ENCODE measurements around the gene LCN15. TPM values are rescaled to one million over a fixed set of nuclear protein-coding genes. Genes with fewer than 3 reads are reported as not detected.

The LCN15 gene
- total and polyA plus RNA-seq, 2 of the 13 experiments (the other 11 are each of a cell fraction or from before 2014, with no cell fraction given) = 1.3 to 53.7 TPM

GRCh38 chr9:136740971-136741882, 23.1 kb downstream of the LCN15 start (continued):
- TF ChIP-seq DDIT3 (CRISPR knock-in tag; IDR thresholded peaks at IDR 0.05) = no peak
- TF ChIP-seq JARID2 (CRISPR knock-in tag; IDR thresholded peaks at IDR 0.05; ENCODE audit: insufficient replicate concordance) = no peak
- TF ChIP-seq ZBTB42 (CRISPR knock-in tag; IDR thresholded peaks at IDR 0.05) = no peak
- no peak for TF ChIP-seq ZNF609 (CRISPR knock-in tag; IDR thresholded peaks at IDR 0.05; ENCODE audit: borderline replicate concordance)
- no peak for TF ChIP-seq EEA1 (CRISPR knock-in tag; IDR thresholded peaks at IDR 0.05; ENCODE audit: borderline replicate concordance)
- TF ChIP-seq ZNF7 (CRISPR knock-in tag; IDR thresholded peaks at IDR 0.05) = no peak
- no peak for TF ChIP-seq USF2 (IDR thresholded peaks at IDR 0.05; ENCODE audit: low read depth, low read length)
- peak; percentile 33; the same call in 1 of the 2 replicates for TF ChIP-seq USF2 (CRISPR knock-in tag; IDR thresholded peaks at IDR 0.05; ENCODE audit: borderline replicate concordance)
- no peak for TF ChIP-seq ASH2L (IDR thresholded peaks at IDR 0.05; ENCODE audit: insufficient read length, low read depth, low read length)
- no peak for TF ChIP-seq TRIM22 (IDR thresholded peaks at IDR 0.05)
- no peak for TF ChIP-seq ZNF775 (CRISPR knock-in tag; IDR thresholded peaks at IDR 0.05; ENCODE audit: borderline replicate concordance)
- no peak for TF ChIP-seq ZNF33B (CRISPR knock-in tag; IDR thresholded peaks at IDR 0.05)
- TF ChIP-seq RARG (CRISPR knock-in tag; IDR thresholded peaks at IDR 0.05; ENCODE audit: low read depth) = no peak
- TF ChIP-seq ZUFSP (CRISPR knock-in tag; IDR thresholded peaks at IDR 0.05; ENCODE audit: borderline replicate concordance) = no peak
- TF ChIP-seq WIZ (CRISPR knock-in tag; IDR thresholded peaks at IDR 0.05) = no peak
- peak; percentile 29 for TF ChIP-seq TEAD3 (CRISPR knock-in tag; optimal IDR thresholded peaks at IDR 0.05; ENCODE audit: borderline replicate concordance)
